NCI-H1092 treated with DMSO at 0.1 percent for 48 hours (cell line): Measurements from ENCODE around the gene FMN1.
A peak's percentile ranks its signal among the peaks of the same experiment; 100 is the strongest.
"Not testable (repeated sequence)": the region's sequence is repeated elsewhere in the genome, so short reads cannot be mapped to it uniquely, and the experiment has no call there.

ENCODE experiments used
- DNase-seq: peaks from one replicate; lab custom pipeline; 2025; lab: John Stamatoyannopoulos, UW

The FMN1 gene

GRCh38 chr15:33089878-33090757 lies 104.4 kb downstream of the FMN1 start:
- DNase-seq, result peak; percentile 76

GRCh38 chr15:33089165-33089877 lies 105.2 kb downstream of the FMN1 start:
- DNase-seq, result no peak

GRCh38 chr15:33086500-33087121 lies 107.9 kb downstream of the FMN1 start:
- DNase-seq, result peak; percentile 27

- DNase-seq, result no peak
Observed at GRCh38 chr15:33084661-33085060, 109.9 kb downstream of the FMN1 start.

- DNase-seq, result no peak
Observed at GRCh38 chr15:33083232-33084081, 111.1 kb downstream of the FMN1 start.

- DNase-seq, result no peak
Observed at GRCh38 chr15:33080006-33080405, 114.5 kb downstream of the FMN1 start.

GRCh38 chr15:33078607-33079006 lies 115.9 kb downstream of the FMN1 start:
- no peak for DNase-seq

- DNase-seq, result no peak
Observed at GRCh38 chr15:33076937-33077336, 117.6 kb downstream of the FMN1 start.

- DNase-seq, result no peak
Observed at GRCh38 chr15:33074942-33075341, 119.6 kb downstream of the FMN1 start.

GRCh38 chr15:33074212-33074611 lies 120.3 kb downstream of the FMN1 start:
- DNase-seq, result no peak

GRCh38 chr15:33071451-33071850 lies 123.1 kb downstream of the FMN1 start:
- DNase-seq, result no peak

GRCh38 chr15:33069903-33070302 lies 124.6 kb downstream of the FMN1 start:
- not testable (repeated sequence) for DNase-seq

- no peak for DNase-seq
Observed at GRCh38 chr15:33069161-33069560, 125.4 kb downstream of the FMN1 start.

GRCh38 chr15:33068511-33068990 lies 126.0 kb downstream of the FMN1 start:
- DNase-seq, result peak; percentile 20

- no peak for DNase-seq
Observed at GRCh38 chr15:33068007-33068481, 126.5 kb downstream of the FMN1 start.

- no peak for DNase-seq
Observed at GRCh38 chr15:33067456-33067855, 127.1 kb downstream of the FMN1 start.

- no peak for DNase-seq
Observed at GRCh38 chr15:33066584-33066983, 127.9 kb downstream of the FMN1 start.

GRCh38 chr15:33064878-33065277 lies 129.6 kb downstream of the FMN1 start:
- DNase-seq, result no peak

GRCh38 chr15:33059184-33059583 lies 135.3 kb downstream of the FMN1 start:
- DNase-seq, result no peak

GRCh38 chr15:33057845-33058244 lies 136.7 kb downstream of the FMN1 start:
- no peak for DNase-seq

- no peak for DNase-seq
Observed at GRCh38 chr15:33055962-33056361, 138.6 kb downstream of the FMN1 start.

- DNase-seq, result no peak
Observed at GRCh38 chr15:33051528-33051927, 143.0 kb downstream of the FMN1 start.
